ENCODE results near the gene SLC12A3.

Gene SLC12A3

GRCh38 chr16:56864960-56865359, at the start of gene SLC12A3:
Gene SLC12A3, plus strand, starts transcription at chr16:56865207. Its CDS starts 29 bp downstream, at chr16:56865236.
- no peak within 1 kb of the TSS for H3K4me3 ChIP-seq (ENCODE audit: low read depth, low read length)
- TF ChIP-seq, protein P1, sequence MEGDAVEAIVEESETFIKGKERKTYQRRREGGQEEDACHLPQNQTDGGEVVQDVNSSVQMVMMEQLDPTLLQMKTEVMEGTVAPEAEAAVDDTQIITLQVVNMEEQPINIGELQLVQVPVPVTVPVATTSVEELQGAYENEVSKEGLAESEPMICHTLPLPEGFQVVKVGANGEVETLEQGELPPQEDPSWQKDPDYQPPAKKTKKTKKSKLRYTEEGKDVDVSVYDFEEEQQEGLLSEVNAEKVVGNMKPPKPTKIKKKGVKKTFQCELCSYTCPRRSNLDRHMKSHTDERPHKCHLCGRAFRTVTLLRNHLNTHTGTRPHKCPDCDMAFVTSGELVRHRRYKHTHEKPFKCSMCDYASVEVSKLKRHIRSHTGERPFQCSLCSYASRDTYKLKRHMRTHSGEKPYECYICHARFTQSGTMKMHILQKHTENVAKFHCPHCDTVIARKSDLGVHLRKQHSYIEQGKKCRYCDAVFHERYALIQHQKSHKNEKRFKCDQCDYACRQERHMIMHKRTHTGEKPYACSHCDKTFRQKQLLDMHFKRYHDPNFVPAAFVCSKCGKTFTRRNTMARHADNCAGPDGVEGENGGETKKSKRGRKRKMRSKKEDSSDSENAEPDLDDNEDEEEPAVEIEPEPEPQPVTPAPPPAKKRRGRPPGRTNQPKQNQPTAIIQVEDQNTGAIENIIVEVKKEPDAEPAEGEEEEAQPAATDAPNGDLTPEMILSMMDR (conservative IDR thresholded peaks at IDR 0.05; ENCODE audit: low read depth, low read length), result no peak
- DNase-seq (ENCODE audit: low read depth), result no peak

DNA sequence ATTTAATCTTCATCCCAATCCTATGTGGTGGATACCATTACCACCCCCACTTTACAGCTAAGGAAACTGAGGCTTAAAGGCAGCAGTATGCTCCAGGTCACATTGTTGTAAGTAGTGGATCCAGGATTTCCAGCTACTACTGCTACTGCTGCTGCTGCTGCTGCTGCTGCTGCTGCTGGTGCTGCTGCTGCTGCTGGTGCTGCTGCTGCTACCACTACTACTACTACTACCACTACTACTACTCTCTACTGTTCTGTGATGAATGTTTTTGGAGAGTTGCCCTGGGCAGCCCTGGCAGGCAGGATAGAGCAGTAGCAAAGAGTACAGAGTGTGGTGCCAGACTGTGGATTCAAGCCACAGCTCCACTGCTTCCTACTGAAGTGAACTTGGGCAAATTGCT, 49.3 kb upstream of the SLC12A3 start:
- DNase-seq (ENCODE audit: low read depth), result no peak
- H3K4me3 ChIP-seq (ENCODE audit: low read depth, low read length), result no peak overlapping the region
- TF ChIP-seq, protein P1 (conservative IDR thresholded peaks at IDR 0.05; ENCODE audit: low read depth, low read length), result no peak

DNA sequence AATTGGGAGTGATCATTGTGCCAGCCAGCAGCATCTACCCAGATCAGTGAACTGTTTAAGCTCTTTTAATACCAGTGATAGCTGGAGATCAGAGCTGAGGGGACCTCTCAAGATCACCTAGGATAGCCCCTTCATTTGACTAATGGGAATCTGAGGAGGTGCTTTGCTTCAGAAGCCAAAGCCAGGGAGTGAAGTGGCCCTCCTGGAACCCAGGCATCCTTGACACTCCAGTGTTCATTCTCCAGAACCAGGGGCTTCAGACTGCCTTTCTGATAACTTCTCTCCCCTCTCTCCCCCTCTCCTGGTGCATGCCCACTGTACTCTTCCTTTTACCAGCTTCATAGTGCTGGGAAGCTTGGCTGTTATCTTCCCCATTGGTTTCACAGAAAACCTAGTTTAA, 48.0 kb upstream of the SLC12A3 start:
- no peak overlapping the region for H3K4me3 ChIP-seq (ENCODE audit: low read depth, low read length)
- DNase-seq (ENCODE audit: low read depth), result no peak
- TF ChIP-seq, protein P1 (conservative IDR thresholded peaks at IDR 0.05; ENCODE audit: low read depth, low read length), result no peak

GRCh38 chr16:56817938-56818337, 47.1 kb upstream of the SLC12A3 start:
- DNase-seq (ENCODE audit: low read depth), result no peak
- no peak overlapping the region for H3K4me3 ChIP-seq (ENCODE audit: low read depth, low read length)
- TF ChIP-seq, protein P1 (conservative IDR thresholded peaks at IDR 0.05; ENCODE audit: low read depth, low read length), result no peak

DNA sequence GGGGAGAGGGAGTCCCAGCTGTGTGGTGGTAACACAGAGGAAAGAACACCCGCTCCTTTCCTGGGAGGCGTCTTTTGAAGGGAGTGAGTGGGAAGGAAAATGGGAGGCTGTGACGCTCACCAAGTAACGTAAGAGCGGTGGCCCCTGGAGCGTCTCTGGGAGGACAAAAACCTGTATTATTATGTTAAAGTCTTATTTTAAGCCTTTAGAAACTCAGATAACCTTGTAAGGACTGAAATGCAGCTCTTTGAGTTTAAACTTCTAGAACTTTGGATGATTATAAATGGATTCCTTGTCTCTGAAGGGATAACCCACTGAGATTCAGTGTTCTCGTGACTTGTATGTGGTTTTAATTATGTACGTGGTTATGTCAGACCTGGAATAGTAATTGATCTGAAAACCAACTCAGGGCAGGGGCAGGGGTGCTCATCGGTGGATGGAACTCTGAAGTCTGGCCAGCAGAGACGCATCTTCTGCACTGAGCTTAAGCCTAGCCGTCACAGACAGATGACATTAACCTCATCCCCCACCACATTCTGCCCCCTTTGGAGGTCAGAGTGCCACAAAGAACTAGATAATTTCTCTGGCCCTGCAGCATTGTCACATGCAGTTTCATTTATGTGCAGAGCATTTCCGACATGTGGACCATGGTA, 41.8 kb upstream of the SLC12A3 start:
- H3K4me3 ChIP-seq (ENCODE audit: low read depth, low read length), result no peak overlapping the region
- TF ChIP-seq, protein P1 (conservative IDR thresholded peaks at IDR 0.05; ENCODE audit: low read depth, low read length), result no peak
- no peak for DNase-seq (ENCODE audit: low read depth)

DNA sequence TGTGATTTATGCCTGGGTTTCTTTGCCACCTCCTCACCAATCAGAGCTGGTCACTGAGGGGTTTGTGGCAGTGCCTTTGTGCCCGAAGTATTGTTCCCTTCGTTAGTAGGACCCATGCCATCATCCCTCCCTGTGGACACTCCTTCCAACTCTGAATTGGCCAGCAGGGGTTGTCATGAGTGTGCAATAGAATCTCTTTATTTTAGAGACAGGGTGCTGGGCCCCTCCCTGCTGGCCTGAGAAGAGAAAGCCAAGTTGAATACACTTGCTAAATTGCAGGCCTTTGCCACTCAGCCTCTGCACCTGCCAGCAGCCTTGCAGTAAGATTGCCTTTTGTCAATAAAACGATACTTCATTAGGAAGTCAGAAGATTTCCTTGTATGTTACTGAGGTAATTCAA, 40.7 kb upstream of the SLC12A3 start:
- no peak overlapping the region for H3K4me3 ChIP-seq (ENCODE audit: low read depth, low read length)
- TF ChIP-seq, protein P1 (conservative IDR thresholded peaks at IDR 0.05; ENCODE audit: low read depth, low read length), result peak; percentile 43
- peak; percentile 39 for DNase-seq (ENCODE audit: low read depth)

- H3K4me3 ChIP-seq (ENCODE audit: low read depth, low read length), result no peak overlapping the region
- TF ChIP-seq, protein P1 (conservative IDR thresholded peaks at IDR 0.05; ENCODE audit: low read depth, low read length), result no peak
- no peak for DNase-seq (ENCODE audit: low read depth)
Observed at GRCh38 chr16:56824804-56825203, 40.2 kb upstream of the SLC12A3 start.
